ENCODE measurements around the gene COX8A.

- TF ChIP-seq CTCF (IDR thresholded peaks at IDR 0.05) (no peak), EZH2 (IDR thresholded peaks at IDR 0.05; ENCODE audit: borderline replicate concordance, insufficient read depth, low read depth, low read length, poor library complexity, severe bottlenecking) (no peak)
Measured at GRCh38 chr11:63969461-63969860, 5.0 kb upstream of the COX8A start.
